Activated T-helper 17 cell treated with anti-CD3 and anti-CD28 coated beads, Interleukin-2, amount 50 U/mL, for 72 hours (primary cell): ENCODE measurements around the gene RASGRF1. TPM values are rescaled to one million over a fixed set of nuclear protein-coding genes. Genes with fewer than 3 reads are reported as not detected.

Experiments
- ATAC-seq: fragments of 150-1000 bp; cut with Tn5 transposase; replicated peaks from 2 replicates; pipeline ENCODE4 v1.10.0; 2021; ENCODE audit warnings: mild to moderate bottlenecking, moderate library complexity
- H3K27ac Mint-ChIP-seq: one replicate; pipeline ENCODE4 v1.8.0; 2022; ENCODE audit warnings: mixed read lengths
- H3K27me3 Mint-ChIP-seq: one replicate; pipeline ENCODE4 v1.8.0; 2022; ENCODE audit warnings: mixed read lengths
- H3K36me3 Mint-ChIP-seq: one replicate; pipeline ENCODE4 v1.8.0; 2022; ENCODE audit warnings: low read depth, mild to moderate bottlenecking, mixed read lengths
- H3K4me1 Mint-ChIP-seq: one replicate; pipeline ENCODE4 v1.8.0; 2022; ENCODE audit warnings: mixed read lengths
- H3K4me3 Mint-ChIP-seq: one replicate; pipeline ENCODE4 v1.8.0; 2022; ENCODE audit warnings: mild to moderate bottlenecking, mixed read lengths
- H3K9me3 Mint-ChIP-seq: one replicate; pipeline ENCODE4 v1.8.0; 2022; ENCODE audit warnings: mixed read lengths
- total RNA-seq, 2 donors: library from RNA; stranded (reverse); gene quantifications; one replicate each; pipeline ENCODE4 v1.2.3, GENCODE V29; 2022

Gene RASGRF1
- total RNA-seq, 2 donors from 2014 or later = not detected

GRCh38 chr15:78950902-78951840 is 139.4 kb downstream of the RASGRF1 start:
- Mint-ChIP-seq H3K9me3 (no peaks in the 10 kb centered on the region), H3K36me3 (no peaks in the 10 kb centered on the region), H3K4me1 (peaks cover 19% of the 10 kb centered on the region), H3K27me3 (no peaks in the 10 kb centered on the region), H3K4me3 (peak overlapping the region; percentile 29), H3K27ac (peak overlapping the region; percentile 39)
- peak; percentile 83 for ATAC-seq

- Mint-ChIP-seq H3K9me3 (no peaks in the 10 kb centered on the region), H3K4me3 (no peak overlapping the region), H3K27ac (no peak overlapping the region), H3K27me3 (no peaks in the 10 kb centered on the region), H3K36me3 (no peaks in the 10 kb centered on the region), H3K4me1 (peaks cover 19% of the 10 kb centered on the region)
- ATAC-seq = no peak
Observed at GRCh38 chr15:78950343-78950742, 140.2 kb downstream of the RASGRF1 start.

- H3K27me3 Mint-ChIP-seq = no peaks in the 10 kb centered on the region
- ATAC-seq = no peak
- H3K4me3 Mint-ChIP-seq = no peak overlapping the region
- no peaks in the 10 kb centered on the region for H3K9me3 Mint-ChIP-seq
- H3K36me3 Mint-ChIP-seq = no peaks in the 10 kb centered on the region
- H3K27ac Mint-ChIP-seq = no peak overlapping the region
- peaks cover 19% of the 10 kb centered on the region for H3K4me1 Mint-ChIP-seq
Observed at GRCh38 chr15:78949461-78949860, 141.1 kb downstream of the RASGRF1 start.

- H3K4me1 Mint-ChIP-seq = peaks cover 15% of the 10 kb centered on the region
- H3K27me3 Mint-ChIP-seq = no peaks in the 10 kb centered on the region
- H3K4me3 Mint-ChIP-seq = peak overlapping the region; percentile 25
- H3K27ac Mint-ChIP-seq = peak overlapping the region; percentile 63
- no peak for ATAC-seq
- H3K36me3 Mint-ChIP-seq = peaks cover 18% of the 10 kb centered on the region
- no peaks in the 10 kb centered on the region for H3K9me3 Mint-ChIP-seq
Observed at GRCh38 chr15:78947506-78947905, 143.1 kb downstream of the RASGRF1 start.

- peaks cover 27% of the 10 kb centered on the region for H3K36me3 Mint-ChIP-seq
- H3K9me3 Mint-ChIP-seq = no peaks in the 10 kb centered on the region
- no peaks in the 10 kb centered on the region for H3K27me3 Mint-ChIP-seq
- H3K4me3 Mint-ChIP-seq = peak overlapping the region; percentile 9
- no peak for ATAC-seq
- no peak overlapping the region for H3K27ac Mint-ChIP-seq
- peaks cover 7% of the 10 kb centered on the region for H3K4me1 Mint-ChIP-seq
Observed at GRCh38 chr15:78946493-78946892, 144.1 kb downstream of the RASGRF1 start.

GRCh38 chr15:78944669-78945407 is 145.7 kb downstream of the RASGRF1 start, which contains the start of gene CTSH:
Gene CTSH, minus strand, starts transcription at chr15:78945046. Its CDS starts 65 bp downstream, at chr15:78944981.
- Mint-ChIP-seq H3K36me3 (peaks cover 39% of the 10 kb centered on the region), H3K27me3 (no peaks in the 10 kb centered on the region), H3K4me3 (peak within 1 kb of the TSS; percentile 93), H3K9me3 (no peaks in the 10 kb centered on the region), H3K4me1 (no peaks in the 10 kb centered on the region), H3K27ac (peak within 1 kb of the TSS; percentile 87)
- ATAC-seq = peak; percentile 85

- Mint-ChIP-seq H3K4me3 (peak overlapping the region; percentile 93), H3K4me1 (peaks cover 3% of the 10 kb centered on the region), H3K27ac (peak overlapping the region; percentile 87), H3K36me3 (peaks cover 45% of the 10 kb centered on the region), H3K9me3 (no peaks in the 10 kb centered on the region), H3K27me3 (no peaks in the 10 kb centered on the region)
- ATAC-seq = peak; percentile 49
Observed at GRCh38 chr15:78944202-78944625, 146.4 kb downstream of the RASGRF1 start.

- Mint-ChIP-seq H3K27me3 (no peaks in the 10 kb centered on the region), H3K9me3 (no peaks in the 10 kb centered on the region), H3K36me3 (peaks cover 50% of the 10 kb centered on the region), H3K4me1 (peaks cover 8% of the 10 kb centered on the region), H3K27ac (peak overlapping the region; percentile 87), H3K4me3 (peak overlapping the region; percentile 93)
- ATAC-seq = peak; percentile 1
Observed at GRCh38 chr15:78943692-78944091, 146.9 kb downstream of the RASGRF1 start.

GRCh38 chr15:78942741-78943140 is 147.8 kb downstream of the RASGRF1 start:
- Mint-ChIP-seq H3K4me3 (peak overlapping the region; percentile 93), H3K36me3 (peaks cover 60% of the 10 kb centered on the region), H3K27ac (peak overlapping the region; percentile 87), H3K9me3 (peaks cover 5% of the 10 kb centered on the region), H3K27me3 (no peaks in the 10 kb centered on the region), H3K4me1 (peaks cover 16% of the 10 kb centered on the region)
- no peak for ATAC-seq

GRCh38 chr15:78938658-78939488 is 151.7 kb downstream of the RASGRF1 start:
- peak overlapping the region; percentile 90 for H3K4me3 Mint-ChIP-seq
- no peaks in the 10 kb centered on the region for H3K27me3 Mint-ChIP-seq
- ATAC-seq = peak; percentile 77
- peaks cover 5% of the 10 kb centered on the region for H3K9me3 Mint-ChIP-seq
- H3K27ac Mint-ChIP-seq = peak overlapping the region; percentile 97
- peaks cover 31% of the 10 kb centered on the region for H3K4me1 Mint-ChIP-seq
- H3K36me3 Mint-ChIP-seq = peaks cover 94% of the 10 kb centered on the region

- peaks cover 5% of the 10 kb centered on the region for H3K9me3 Mint-ChIP-seq
- no peaks in the 10 kb centered on the region for H3K27me3 Mint-ChIP-seq
- H3K4me1 Mint-ChIP-seq = peaks cover 41% of the 10 kb centered on the region
- H3K4me3 Mint-ChIP-seq = peak overlapping the region; percentile 90
- peaks cover 94% of the 10 kb centered on the region for H3K36me3 Mint-ChIP-seq
- peak; percentile 57 for ATAC-seq
- H3K27ac Mint-ChIP-seq = peak overlapping the region; percentile 97
Observed at GRCh38 chr15:78937132-78937739, 153.3 kb downstream of the RASGRF1 start.

GRCh38 chr15:78934655-78935023 is 155.9 kb downstream of the RASGRF1 start:
- Mint-ChIP-seq H3K27me3 (no peaks in the 10 kb centered on the region), H3K9me3 (peaks cover 5% of the 10 kb centered on the region), H3K4me1 (peaks cover 41% of the 10 kb centered on the region), H3K4me3 (no peak overlapping the region), H3K36me3 (peaks cover 94% of the 10 kb centered on the region), H3K27ac (peak overlapping the region; percentile 59)
- no peak for ATAC-seq

GRCh38 chr15:78933823-78934654 is 156.5 kb downstream of the RASGRF1 start:
- Mint-ChIP-seq H3K27me3 (no peaks in the 10 kb centered on the region), H3K27ac (peak overlapping the region; percentile 77), H3K4me3 (no peak overlapping the region), H3K9me3 (peaks cover 5% of the 10 kb centered on the region), H3K36me3 (peaks cover 94% of the 10 kb centered on the region), H3K4me1 (peaks cover 37% of the 10 kb centered on the region)
- no peak for ATAC-seq
